ENCODE data around the gene SLC15A1. TPM values are rescaled to one million over a fixed set of nuclear protein-coding genes. Genes with fewer than 3 reads are reported as not detected.

Gene SLC15A1
- total RNA-seq, 1 donor = not detected

DNA sequence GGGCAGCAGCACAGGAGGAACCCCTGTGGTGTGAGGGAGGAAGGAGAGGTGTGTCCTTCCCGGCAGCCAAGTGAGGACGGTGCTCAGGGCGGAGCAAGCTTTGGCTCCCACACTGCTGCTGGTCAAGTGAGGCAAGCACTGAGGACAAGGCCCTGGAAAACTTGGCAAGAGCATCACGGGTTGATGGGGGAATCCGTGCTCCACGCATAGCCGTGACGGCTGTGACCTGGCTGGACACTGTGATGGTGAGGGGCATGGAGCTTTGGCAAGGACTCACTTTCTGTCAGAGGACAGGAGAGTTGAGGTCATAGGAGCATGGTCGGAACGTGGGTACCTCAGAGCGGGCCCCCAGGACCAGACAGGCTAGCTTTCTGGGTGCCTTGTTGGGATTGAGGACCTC, 29.0 kb upstream of the SLC15A1 start:
- no peak for DNase-seq (ENCODE audit: low read depth in 2 of 3, low spot score in 2 of 3)

GRCh38 chr13:98781045-98781444, 28.6 kb upstream of the SLC15A1 start:
- no peak for DNase-seq (ENCODE audit: low read depth in 2 of 3, low spot score in 2 of 3)

- DNase-seq (ENCODE audit: low read depth in 2 of 3, low spot score in 2 of 3) = no peak
These were observed 28.0 kb upstream of the SLC15A1 start for GRCh38 chr13:98780451-98780850.

DNA sequence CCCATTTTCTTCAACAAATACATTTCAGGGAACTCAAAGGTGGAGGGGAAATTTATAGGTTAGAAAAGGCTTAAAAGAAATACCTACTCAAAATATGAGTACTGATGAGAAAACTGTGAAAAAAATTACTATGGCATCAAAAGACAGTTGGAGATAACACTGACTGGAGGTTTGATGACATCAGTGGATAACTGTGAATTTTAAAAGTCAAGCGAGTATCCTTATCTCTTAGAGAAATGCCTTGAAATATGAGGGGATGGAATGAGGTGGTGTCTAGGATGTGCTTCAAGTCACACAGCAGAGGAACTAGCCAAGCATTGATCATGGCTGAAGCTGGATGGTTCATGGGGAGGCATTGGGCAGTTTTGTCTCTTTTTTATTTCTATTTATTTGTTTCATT, 27.2 kb upstream of the SLC15A1 start:
- DNase-seq (ENCODE audit: low read depth in 2 of 3, low spot score in 2 of 3) = no peak

- no peak for DNase-seq (ENCODE audit: low read depth in 2 of 3, low spot score in 2 of 3)
These were observed 26.3 kb upstream of the SLC15A1 start for GRCh38 chr13:98778749-98779148.

DNA sequence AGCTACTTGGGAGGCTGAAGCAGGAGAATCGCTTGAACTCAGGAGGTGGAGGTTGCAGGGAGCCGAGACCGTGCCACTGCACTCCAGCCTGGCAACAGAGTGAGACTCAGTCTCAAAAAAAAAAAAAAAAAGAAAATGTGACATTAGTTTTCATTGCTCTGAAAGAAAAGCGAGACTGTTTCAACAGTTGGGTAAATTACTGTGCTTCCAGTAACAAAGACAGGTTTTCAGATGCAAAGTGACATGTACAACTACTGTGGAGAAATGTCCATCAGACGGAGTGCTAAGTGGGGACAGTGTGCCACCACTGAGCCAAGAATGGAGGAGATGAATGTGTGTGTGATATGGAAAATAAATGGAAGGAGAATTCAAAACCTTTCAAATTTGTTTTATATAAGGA, 24.2 kb upstream of the SLC15A1 start:
- no peak for DNase-seq (ENCODE audit: low read depth in 2 of 3, low spot score in 2 of 3)

GRCh38 chr13:98775844-98776598, 23.5 kb upstream of the SLC15A1 start:
- no peak for DNase-seq (ENCODE audit: low read depth in 2 of 3, low spot score in 2 of 3)

- no peak for DNase-seq (ENCODE audit: low read depth in 2 of 3, low spot score in 2 of 3)
These were observed 22.9 kb upstream of the SLC15A1 start for GRCh38 chr13:98775386-98775785.

- no peak for DNase-seq (ENCODE audit: low read depth in 2 of 3, low spot score in 2 of 3)
These were observed 22.3 kb upstream of the SLC15A1 start for GRCh38 chr13:98774776-98775175.

DNA sequence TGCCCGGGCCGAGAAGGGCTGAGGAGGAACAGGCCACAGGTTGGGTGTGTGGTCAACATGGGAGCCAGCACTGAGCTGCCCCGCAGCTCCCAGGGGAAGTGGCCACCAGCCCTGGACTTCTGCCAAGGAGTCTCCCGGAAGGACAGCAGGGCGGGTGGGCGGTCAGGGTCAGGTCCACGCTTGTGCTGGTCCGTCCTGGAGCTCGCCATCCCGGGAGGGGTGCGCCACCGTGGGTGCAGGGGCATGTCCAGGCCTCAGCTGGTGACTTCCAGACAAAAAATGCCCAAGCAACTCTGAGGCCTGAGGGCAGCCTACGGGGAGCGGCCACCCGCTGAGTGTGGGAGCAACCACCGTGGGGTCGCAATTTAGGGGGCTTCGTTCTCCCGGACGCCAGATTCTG, 21.4 kb upstream of the SLC15A1 start:
- DNase-seq (ENCODE audit: low read depth in 2 of 3, low spot score in 2 of 3) = no peak

- no peak for DNase-seq (ENCODE audit: low read depth in 2 of 3, low spot score in 2 of 3)
These were observed 20.5 kb upstream of the SLC15A1 start for GRCh38 chr13:98772794-98773452.

DNA sequence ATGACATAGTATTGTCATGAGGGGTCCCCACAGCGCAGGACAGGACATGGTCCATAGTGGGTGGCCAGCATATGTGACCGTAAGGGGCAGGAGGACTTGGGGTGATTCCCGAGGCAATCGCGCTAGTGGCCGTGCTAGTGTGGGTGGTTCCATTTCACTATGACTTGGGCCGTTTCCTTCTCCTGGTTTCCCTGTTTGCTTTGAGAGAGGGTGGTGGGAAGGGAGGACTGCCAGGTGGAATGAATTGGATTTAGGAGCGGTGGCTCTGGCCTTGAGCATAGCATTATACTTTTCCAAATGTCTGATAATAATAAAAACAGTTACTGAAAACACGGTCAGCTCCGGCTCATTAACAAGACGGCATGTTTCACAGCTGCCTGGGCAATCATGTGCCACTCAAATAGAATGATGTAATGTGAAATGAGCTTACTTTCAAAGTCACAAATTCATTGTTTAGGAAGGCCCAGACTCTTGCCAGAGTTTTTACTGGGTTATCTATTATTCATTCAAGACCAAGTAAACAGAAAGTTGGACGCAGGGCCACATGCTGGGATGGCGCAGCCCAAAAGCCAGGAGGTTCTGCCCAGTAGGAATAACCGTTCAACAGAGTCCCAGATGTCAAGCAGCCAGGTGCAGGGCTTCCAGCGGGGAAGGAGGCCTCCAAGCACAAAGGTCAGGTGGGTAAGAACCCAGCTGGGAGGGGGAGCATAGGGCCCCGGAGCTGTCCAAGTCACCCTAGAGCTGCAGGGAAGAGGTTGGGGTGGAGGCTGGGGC, 19.6 kb upstream of the SLC15A1 start:
- DNase-seq (ENCODE audit: low read depth in 2 of 3, low spot score in 2 of 3) = no peak

GRCh38 chr13:98769736-98770135, 17.3 kb upstream of the SLC15A1 start:
- no peak for DNase-seq (ENCODE audit: low read depth in 2 of 3, low spot score in 2 of 3)

DNA sequence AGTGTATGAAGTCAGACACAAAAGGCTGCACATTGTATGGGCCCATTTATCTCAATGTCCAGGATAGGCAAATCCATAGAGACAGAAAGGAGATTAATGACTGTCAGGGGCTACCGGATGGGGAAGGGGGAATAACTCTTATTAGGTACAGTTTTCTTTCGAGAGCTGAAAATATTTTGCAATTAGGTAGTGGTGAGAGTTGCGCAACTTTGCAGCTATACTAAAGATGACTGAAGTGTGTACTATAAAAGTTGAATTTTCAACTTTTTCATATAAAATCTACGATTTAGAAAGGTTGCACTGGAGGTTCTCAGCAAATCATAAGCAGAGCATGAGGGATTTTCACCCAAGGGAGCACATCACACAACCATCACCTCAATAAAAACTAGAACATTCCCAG, 16.1 kb upstream of the SLC15A1 start:
- DNase-seq (ENCODE audit: low read depth in 2 of 3, low spot score in 2 of 3) = no peak

DNA sequence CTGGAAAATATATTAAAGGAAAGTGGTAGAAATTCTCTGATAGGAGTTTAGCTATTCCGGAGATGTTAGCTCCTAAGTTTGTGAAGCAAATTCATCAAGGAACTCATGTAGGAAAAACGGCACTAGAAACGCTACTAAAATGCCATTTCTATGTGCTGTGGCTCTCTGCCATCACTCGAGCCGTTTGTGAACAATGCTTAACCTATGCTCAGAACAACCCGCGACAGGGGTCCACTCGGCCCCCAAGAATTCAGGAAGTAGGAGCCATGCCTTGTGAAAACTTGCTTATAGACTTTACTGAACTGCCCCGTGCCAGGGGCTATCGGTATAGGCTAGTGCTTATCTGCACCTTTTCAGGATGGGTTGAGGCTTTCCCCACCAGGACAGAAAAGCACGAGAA, 14.2 kb upstream of the SLC15A1 start:
- no peak for DNase-seq (ENCODE audit: low read depth in 2 of 3, low spot score in 2 of 3)

- DNase-seq (ENCODE audit: low read depth in 2 of 3, low spot score in 2 of 3) = no peak
These were observed 13.6 kb upstream of the SLC15A1 start for GRCh38 chr13:98765996-98766519.

- DNase-seq (ENCODE audit: low read depth in 2 of 3, low spot score in 2 of 3) = no peak
These were observed 9.6 kb upstream of the SLC15A1 start for GRCh38 chr13:98761986-98762616.

GRCh38 chr13:98761126-98761985, 8.9 kb upstream of the SLC15A1 start:
- DNase-seq (ENCODE audit: low read depth in 2 of 3, low spot score in 2 of 3) = peak in 1 of 3 donors; percentile 10

DNA sequence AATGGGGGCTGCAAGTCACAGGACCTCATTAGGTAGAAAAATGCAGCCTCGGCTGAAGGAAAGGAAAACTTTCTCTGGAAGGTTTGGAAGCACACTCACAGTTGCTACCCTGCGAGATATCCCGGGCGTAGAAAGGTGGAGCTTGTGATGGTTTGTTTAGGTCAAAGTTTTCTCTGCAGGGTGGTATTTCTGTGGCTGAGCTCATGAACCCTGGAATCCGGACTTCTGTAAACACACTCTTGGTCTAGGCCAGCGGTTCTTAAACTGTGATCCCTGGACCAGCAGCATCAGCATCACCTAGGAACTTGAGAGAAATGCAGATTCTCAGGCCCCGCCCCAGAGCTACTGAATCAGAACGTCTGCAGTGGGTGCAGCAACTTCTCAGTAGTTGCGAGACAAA, 3.3 kb upstream of the SLC15A1 start:
- DNase-seq (ENCODE audit: low read depth in 2 of 3, low spot score in 2 of 3) = no peak

DNA sequence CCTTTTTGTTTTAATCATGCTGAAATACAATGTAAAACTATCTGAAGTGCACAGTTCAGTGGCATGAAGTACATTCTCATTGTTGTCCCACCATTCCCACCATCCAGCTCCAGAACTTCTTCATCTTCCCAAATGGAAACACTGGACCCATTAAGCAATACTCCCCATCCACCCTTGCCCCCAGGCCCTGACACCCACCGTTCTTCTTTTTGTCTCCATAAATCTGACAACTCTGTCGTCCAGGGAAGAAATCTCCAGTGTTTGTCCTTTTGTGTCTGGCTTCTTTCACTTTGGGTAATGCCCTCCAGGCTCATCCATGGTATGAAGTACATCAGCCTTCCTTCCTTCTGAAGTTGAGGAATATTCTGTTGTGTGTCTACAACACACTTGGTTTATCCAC, 2.6 kb upstream of the SLC15A1 start:
- no peak for DNase-seq (ENCODE audit: low read depth in 2 of 3, low spot score in 2 of 3)
